IPS-11a (cell line): ENCODE data around the gene CNOT10.

ENCODE experiments used
- H3K4me3 ChIP-seq: one replicate; pipeline ENCODE4 v1.5.1; 2013; ENCODE audit warnings: low read depth, low read length, control low read depth

The CNOT10 gene

GRCh38 chr3:32817558-32818228 is 132.7 kb downstream of the CNOT10 start, which contains the start of gene TRIM71:
Gene TRIM71, plus strand, starts transcription at chr3:32817997. Its CDS starts 84 bp downstream, at chr3:32818081.
- H3K4me3 ChIP-seq, result peak within 1 kb of the TSS; percentile 98

DNA sequence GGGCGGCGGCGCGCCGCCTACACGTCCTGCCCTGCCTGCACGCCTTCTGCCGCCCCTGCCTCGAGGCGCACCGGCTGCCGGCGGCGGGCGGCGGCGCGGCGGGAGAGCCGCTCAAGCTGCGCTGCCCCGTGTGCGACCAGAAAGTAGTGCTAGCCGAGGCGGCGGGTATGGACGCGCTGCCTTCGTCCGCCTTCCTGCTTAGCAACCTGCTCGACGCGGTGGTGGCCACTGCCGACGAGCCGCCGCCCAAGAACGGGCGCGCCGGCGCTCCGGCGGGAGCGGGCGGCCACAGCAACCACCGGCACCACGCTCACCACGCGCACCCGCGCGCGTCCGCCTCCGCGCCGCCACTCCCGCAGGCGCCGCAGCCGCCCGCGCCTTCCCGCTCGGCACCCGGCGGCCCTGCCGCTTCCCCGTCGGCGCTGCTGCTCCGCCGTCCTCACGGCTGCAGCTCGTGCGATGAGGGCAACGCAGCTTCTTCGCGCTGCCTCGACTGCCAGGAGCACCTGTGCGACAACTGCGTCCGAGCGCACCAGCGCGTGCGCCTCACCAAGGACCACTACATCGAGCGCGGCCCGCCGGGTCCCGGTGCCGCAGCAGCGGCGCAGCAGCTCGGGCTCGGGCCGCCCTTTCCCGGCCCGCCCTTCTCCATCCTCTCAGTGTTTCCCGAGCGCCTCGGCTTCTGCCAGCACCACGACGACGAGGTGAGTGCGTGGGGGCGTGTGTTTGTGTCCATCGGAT is 133.4 kb downstream of the CNOT10 start:
- peak overlapping the region; percentile 98 for H3K4me3 ChIP-seq

DNA sequence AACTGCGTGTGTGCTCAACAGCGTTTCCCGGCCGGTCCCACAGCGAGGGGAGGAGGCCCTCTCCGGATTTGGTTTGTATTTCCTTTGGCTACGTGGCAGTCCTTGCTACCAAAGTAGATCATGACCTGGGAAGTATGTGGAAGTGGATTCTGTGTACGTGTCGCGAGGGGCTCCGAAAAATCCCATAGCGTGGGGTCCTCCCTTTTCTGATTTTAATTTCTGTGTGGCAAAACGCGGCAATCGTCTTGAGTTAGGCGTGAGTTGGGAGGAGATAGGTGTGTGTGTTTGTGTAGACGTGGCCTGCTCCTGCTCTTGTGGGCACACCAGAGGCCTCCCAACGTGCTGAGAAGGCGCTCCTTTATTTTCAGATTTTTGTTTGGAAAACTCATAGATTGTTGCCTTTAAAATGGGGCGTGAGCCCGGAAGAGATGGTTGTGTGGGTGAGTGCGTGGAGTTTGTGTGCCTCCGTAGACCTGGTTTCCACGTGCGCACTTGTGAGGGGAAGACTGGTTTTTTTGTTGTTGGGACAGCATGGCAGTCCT is 134.1 kb downstream of the CNOT10 start:
- H3K4me3 ChIP-seq, result peak overlapping the region; percentile 98

DNA sequence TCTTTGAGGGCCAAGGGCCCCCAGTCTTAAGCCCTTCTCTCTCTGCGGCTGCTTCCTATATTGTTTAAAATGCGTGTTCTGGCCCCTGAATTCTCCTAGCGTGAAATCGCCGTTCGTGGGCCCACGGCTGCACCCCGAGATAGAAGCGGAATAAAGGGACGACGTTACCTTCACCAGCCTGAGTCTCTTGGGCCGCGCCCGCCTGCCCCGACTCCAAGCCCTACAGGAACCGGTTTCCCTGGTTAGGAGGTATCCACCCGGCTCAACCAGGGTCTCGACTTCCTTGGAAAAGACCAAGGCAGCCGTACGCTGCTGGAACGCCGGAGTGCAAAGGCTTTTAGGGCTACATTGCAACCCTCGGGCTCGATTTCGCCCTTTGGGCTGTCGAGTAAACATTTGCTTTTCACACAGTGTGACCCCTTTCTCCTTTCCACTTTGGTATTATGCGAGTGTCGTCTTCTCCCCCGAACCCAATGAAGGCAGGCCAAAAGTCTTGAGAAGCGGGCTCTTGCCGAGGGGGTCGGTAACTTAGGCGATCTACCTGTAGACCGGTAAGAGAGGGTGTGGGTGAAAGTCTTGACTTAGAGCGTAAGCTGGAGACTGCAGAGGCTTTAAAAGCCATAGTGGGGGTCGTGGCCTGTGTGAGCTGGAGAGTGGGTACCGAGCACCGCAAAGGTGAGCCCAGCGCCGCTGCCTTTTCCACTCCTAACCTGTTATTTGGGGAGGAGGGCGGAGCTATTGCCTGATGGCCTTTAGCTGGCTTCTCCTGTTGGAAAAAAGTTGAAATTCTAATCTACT is 134.8 kb downstream of the CNOT10 start:
- peak overlapping the region; percentile 98 for H3K4me3 ChIP-seq

DNA sequence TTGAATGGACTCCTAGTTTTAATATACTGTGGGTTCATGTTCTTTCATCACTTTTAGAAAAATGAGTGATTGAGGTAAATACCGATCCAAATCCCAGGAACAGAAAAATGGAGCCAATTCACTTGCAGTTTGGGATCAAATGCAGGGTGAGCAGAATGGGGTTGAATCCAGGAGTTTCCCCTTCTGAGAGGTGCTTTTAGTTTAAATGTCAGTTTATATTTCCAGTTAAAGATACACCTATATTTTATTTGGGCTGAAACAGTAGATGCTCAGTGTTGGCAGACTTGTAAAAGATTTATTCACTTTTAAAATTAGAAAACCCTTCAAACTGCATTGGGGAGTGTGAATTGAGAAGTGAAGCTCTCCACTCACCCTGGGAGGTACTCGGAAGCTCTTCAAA is 135.4 kb downstream of the CNOT10 start:
- peak overlapping the region; percentile 98 for H3K4me3 ChIP-seq

- H3K4me3 ChIP-seq, result peak overlapping the region; percentile 98
Measured at GRCh38 chr3:32820971-32821685, 136.1 kb downstream of the CNOT10 start.

DNA sequence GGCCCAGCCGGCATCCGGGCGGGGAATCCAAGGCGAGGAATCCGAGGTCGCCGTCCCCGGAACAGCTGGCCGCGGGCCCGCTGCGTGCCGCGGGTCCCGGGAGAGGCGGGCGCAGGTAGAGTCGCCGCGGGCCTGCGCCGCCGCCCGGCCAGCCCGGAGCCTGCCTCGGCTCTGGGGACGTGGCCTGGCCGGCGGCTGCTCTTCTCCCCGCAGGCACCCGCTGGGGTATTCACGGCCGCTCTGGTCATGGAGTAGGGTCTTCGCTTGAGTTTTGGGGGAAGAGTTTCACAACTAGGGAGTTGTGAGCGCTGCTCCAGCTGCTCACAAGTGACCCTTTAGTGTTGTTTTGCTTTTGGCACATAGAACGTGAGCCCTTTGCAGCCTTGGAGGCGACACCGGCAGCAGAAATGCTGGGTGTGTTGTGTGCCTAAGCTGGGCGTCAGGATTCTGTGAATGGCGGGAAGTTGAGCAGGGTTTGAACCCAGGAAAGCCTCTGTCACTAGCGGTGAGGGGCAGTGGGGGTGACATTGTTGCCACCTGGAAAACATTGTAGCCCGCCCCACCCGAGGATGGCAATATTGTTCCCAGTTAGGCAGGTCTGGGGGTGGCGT is 136.8 kb downstream of the CNOT10 start:
- H3K4me3 ChIP-seq, result peak overlapping the region; percentile 98

DNA sequence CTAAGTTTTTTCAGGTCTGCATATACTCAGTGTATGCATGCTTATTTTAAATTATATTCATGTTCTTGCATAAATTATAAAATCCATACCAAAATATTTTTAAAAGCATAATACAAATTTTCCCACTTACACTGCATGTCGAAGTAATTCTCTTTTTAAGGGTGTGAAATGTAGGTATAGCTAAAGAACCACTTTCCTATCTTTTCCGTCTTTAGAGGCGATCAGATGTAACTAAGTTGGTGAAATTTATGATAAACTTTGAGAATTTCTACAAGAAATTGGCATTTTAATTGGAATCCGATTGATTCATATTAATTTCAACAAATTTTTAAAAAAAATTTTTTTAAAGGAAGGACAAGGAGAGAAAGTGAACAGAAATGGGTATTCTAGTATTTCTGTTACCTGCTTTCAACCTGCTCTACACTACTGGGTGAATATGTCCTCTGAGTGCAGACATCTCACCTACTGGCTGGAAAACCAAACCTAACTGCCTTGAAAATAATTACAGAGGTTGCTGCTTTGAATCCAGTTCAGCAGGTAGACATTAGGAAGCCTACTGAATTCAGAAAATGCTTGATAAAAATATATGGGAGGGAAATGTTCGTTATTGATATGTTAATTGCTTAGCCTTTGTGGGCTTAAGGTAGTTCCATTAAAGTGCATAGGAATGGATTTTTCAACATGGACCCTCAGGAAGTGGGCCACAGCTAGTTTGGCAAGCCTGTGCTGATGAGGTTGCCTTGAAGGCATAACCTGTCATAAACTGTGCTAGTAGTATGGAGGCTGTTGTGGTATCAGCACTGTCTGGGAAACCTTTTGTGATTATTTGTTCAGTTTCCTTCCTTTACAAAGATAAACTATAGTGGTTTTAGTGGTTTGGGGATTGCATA is 137.9 kb downstream of the CNOT10 start:
- H3K4me3 ChIP-seq, result peak overlapping the region; percentile 98
